ENCODE data around the gene RECQL5. TPM values are rescaled to one million over a fixed set of nuclear protein-coding genes. Genes with fewer than 3 reads are reported as not detected.
"Not testable (repeated sequence)": the region's sequence is repeated elsewhere in the genome, so short reads cannot be mapped to it uniquely, and the experiment has no call there.

RECQL5 gene
- total and polyA plus RNA-seq, 11 donors = 6.0 to 15.9 (median 10.2) TPM

DNA sequence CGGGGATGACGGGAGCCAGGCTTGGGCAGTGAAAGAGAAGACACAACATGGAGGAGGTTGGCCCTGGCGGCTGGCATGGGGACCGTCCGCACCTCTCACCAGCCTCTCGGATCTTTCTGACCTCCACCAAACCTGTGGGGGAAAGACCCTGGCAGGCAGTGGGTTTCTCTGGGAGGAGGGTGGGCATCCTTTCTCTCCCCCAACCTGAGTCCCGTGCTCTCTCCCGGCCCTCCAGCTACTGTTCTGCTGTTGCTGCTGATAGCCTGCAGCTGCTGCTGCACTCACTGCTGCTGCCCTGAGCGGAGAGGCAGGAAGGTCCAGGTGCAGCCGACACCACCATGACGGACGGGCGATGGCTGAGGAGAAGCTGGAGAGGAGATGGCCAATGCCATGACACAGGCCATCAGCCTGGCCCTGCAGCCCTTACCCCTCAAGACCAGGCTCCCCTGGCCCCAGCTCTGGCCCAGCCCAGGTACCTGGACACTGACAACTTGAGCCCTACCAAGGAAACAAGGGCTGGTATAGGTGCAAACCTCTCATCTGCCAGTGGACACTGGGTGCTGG lies 26.3 kb downstream of the RECQL5 start:
- Histone ChIP-seq H3K4me1 (peaks cover 0 to 72% (median 19%) of the 10 kb centered on the region in 12 donors), H3K4me3 (no peak overlapping the region), H3K9me3 (no peaks in the 10 kb centered on the region), H3K27me3 (no peaks in the 10 kb centered on the region), H3K27ac (peak overlapping the region in 7 of 12 donors; percentile 57 to 76 (median 65)), H3K36me3 (peaks cover 0 to 19% (median 0%) of the 10 kb centered on the region in 9 donors)
- intact Hi-C loops (cut with DNase I) = no loop called here
- DNase-seq (peak in 2 of 5 donors; percentile 5 to 47), ATAC-seq (no peak)
- WGBS, 4 donors = 88 to 97% (median 95%) methylated on average over 8 to 13 of the region's 13 CpGs
- TF ChIP-seq, protein P1, sequence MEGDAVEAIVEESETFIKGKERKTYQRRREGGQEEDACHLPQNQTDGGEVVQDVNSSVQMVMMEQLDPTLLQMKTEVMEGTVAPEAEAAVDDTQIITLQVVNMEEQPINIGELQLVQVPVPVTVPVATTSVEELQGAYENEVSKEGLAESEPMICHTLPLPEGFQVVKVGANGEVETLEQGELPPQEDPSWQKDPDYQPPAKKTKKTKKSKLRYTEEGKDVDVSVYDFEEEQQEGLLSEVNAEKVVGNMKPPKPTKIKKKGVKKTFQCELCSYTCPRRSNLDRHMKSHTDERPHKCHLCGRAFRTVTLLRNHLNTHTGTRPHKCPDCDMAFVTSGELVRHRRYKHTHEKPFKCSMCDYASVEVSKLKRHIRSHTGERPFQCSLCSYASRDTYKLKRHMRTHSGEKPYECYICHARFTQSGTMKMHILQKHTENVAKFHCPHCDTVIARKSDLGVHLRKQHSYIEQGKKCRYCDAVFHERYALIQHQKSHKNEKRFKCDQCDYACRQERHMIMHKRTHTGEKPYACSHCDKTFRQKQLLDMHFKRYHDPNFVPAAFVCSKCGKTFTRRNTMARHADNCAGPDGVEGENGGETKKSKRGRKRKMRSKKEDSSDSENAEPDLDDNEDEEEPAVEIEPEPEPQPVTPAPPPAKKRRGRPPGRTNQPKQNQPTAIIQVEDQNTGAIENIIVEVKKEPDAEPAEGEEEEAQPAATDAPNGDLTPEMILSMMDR (IDR thresholded peaks at IDR 0.05) = no peak
- TF ChIP-seq POLR2A (IDR thresholded peaks at IDR 0.05) = no peak

DNA sequence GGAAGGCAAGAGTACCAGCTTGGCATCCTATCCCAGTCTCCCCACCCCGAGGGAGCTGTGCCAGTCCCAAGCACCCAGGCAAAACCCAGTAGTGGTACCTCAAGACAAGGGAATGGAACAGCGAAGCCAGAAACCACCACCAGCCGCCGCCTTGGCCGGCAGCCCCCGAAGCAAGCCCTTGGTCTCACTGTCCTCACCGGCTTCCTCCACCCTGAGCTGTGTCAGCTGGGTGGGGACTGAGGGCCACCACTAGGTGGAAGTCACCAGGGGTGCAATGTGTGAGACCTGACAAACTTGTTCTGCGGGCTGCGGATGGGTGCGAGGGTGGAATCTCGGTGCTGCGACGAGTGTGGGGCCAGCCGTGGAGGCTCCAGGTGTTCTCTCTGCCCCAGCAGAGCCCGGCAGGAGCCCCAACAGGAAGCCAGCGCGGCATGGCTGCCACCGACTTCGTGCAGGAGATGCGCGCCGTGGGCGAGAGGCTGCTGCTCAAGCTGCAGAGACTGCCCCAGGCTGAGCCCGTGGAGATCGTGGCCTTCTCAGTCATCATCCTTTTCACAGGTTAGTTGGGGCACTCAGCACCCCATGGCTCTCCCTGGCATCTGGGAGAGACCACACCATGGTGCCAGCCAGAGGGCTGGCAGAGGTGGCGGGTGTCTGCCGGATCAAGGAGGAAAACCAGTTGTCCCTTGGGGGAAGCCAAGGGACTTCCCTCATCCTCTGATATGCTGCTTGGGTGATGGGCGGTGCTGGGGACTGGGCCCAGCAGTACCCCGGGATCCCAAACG lies 27.0 kb downstream of the RECQL5 start:
- Histone ChIP-seq H3K4me1 (peaks cover 0 to 77% (median 22%) of the 10 kb centered on the region in 12 donors), H3K27ac (peak overlapping the region in 5 of 12 donors; percentile 65 to 86 (median 74)), H3K4me3 (no peak overlapping the region), H3K36me3 (peaks cover 0 to 15% (median 0%) of the 10 kb centered on the region in 9 donors), H3K27me3 (no peaks in the 10 kb centered on the region), H3K9me3 (no peaks in the 10 kb centered on the region)
- intact Hi-C loops (cut with DNase I) = no loop called here
- DNase-seq = peak in 2 of 5 donors; percentile 7 to 28
- WGBS, 4 donors = 90 to 95% (median 91%) methylated on average over 15 to 30 of the region's 30 CpGs
- ATAC-seq = no peak
- TF ChIP-seq POLR2A (IDR thresholded peaks at IDR 0.05) = no peak
- TF ChIP-seq, protein P1 (IDR thresholded peaks at IDR 0.05) = no peak

DNA sequence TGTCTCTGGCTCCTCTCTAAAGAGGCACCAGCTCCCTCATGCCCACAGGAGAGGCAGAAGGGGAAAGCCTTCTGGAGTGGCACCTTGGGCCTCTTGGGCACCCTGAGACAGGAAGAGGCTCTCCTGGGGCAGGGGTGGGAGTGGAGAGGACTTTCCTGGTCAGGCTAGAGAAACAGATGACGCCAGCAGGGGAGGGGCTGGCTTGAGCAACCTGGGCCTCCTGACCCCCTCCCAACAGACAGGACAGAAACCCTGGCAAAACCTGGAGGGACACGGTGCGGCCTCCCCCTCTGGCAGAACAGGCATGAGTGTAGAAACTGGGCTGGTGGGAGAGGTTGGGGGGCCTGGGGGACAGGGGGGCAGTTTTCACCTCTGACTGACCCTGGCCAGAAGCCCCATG lies 27.6 kb downstream of the RECQL5 start:
- no peaks in the 10 kb centered on the region for H3K9me3 ChIP-seq
- H3K27ac ChIP-seq = peak overlapping the region in 11 of 12 donors; percentile 14 to 86 (median 50)
- H3K36me3 ChIP-seq = peaks cover 0 to 11% (median 0%) of the 10 kb centered on the region in 9 donors
- intact Hi-C loops (cut with DNase I) = no loop called here
- TF ChIP-seq, protein P1 (IDR thresholded peaks at IDR 0.05) = no peak
- TF ChIP-seq POLR2A (IDR thresholded peaks at IDR 0.05) = no peak
- no peaks in the 10 kb centered on the region for H3K27me3 ChIP-seq
- DNase-seq = peak in 2 of 5 donors; percentile 7 to 29
- peaks cover 0 to 84% (median 26%) of the 10 kb centered on the region in 12 donors for H3K4me1 ChIP-seq
- no peak overlapping the region for H3K4me3 ChIP-seq
- no peak for ATAC-seq
- 89 to 96% (median 94%) methylated on average over 3 of the region's 3 CpGs for WGBS, 4 donors

DNA sequence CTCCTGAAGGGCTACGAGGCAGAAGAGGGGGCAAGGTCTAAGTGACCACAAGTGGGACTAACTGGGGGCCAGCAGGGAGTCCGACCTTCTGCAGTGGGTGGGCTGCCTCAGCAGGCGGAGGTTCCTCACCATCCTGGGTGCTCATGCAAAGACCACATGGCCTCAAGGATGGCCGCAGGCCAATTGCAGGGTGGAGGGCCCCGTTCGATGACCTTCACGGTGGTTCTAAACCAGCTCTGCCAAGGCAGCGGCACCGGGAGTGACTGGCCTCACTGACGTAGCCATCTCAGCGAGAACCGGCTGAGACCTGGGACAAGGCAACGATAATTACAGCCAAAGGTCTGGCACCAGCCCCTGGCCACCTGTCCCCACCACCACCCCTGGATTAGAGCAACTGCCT lies 28.1 kb downstream of the RECQL5 start:
- ATAC-seq (peak in 3 of 4 donors; percentile 11 to 32 (median 14)), DNase-seq (peak; percentile 47 to 83 (median 69))
- Histone ChIP-seq H3K9me3 (no peaks in the 10 kb centered on the region), H3K36me3 (peaks cover 0 to 11% (median 0%) of the 10 kb centered on the region in 9 donors), H3K27me3 (no peaks in the 10 kb centered on the region), H3K4me3 (no peak overlapping the region), H3K4me1 (peaks cover 4 to 88% (median 30%) of the 10 kb centered on the region in 12 donors), H3K27ac (peak overlapping the region in 11 of 12 donors; percentile 14 to 86 (median 50))
- TF ChIP-seq, protein P1 (IDR thresholded peaks at IDR 0.05) = no peak
- TF ChIP-seq POLR2A (IDR thresholded peaks at IDR 0.05) = no peak
- WGBS, 4 donors = 62 to 82% (median 66%) methylated on average over 10 to 13 of the region's 13 CpGs
- intact Hi-C loops (cut with DNase I) = no loop called here

DNA sequence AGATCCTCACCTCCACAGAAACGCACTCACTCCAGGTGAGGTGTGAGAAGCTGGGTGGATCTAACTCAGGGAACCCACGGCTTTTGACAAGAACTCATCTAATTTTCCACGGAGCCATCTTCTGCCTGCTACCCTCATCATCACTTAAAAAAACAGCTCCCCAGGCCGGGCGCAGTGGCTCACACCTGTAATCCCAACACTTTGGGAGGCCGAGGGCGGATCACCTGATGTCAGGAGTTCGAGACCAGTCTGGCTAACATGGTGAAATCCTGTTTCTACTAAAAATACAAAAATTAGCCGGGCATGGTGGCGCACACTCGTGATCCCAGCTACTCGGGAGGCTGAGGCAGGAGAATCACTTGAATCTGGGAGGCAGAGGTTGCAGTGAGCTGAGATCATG lies 28.9 kb downstream of the RECQL5 start:
- H3K27ac ChIP-seq = peak overlapping the region in 4 of 12 donors; percentile 82 to 92 (median 88)
- peaks cover 13 to 93% (median 37%) of the 10 kb centered on the region in 12 donors for H3K4me1 ChIP-seq

More for the DNA sequence above, 28.9 kb downstream of the RECQL5 start:
- H3K4me3 ChIP-seq; H3K27me3 ChIP-seq; intact Hi-C loops (cut with DNase I); ATAC-seq; H3K9me3 ChIP-seq: not testable (repeated sequence)
- peak in 2 of 5 donors; percentile 14 to 42 for DNase-seq
- H3K36me3 ChIP-seq = peaks cover 0 to 11% (median 0%) of the 10 kb centered on the region in 9 donors
- 94 to 96% (median 95%) methylated on average over 12 of the region's 12 CpGs for WGBS, 4 donors
